HepG2 (cell line): ENCODE results near the gene NFASC.

Source experiments
- EP300 ChIP-seq, 3 experiments: sonication (generic) in 1 of 3; formaldehyde crosslinking in 1 of 3; IDR thresholded peaks; 2 replicates each; pipeline versions ENCODE4 v1.5.1 to v1.6.1; 2011 to 2020; ENCODE audit warnings: low read depth in 2 of 3, low read length in 2 of 3, borderline replicate concordance in 1 of 3, improper control_type of control experiment in 1 of 3, mild to moderate bottlenecking in 1 of 3, missing genetic modification reagents in 1 of 3, moderate library complexity in 1 of 3
- HNRNPL ChIP-seq: fragments of 200-400 bp; formaldehyde crosslinking; IDR thresholded peaks from 2 replicates; pipeline ENCODE4 v1.6.1; 2017; ENCODE audit warnings: mild to moderate bottlenecking, low read depth, low read length
- IKZF4 ChIP-seq: sonication (generic); formaldehyde crosslinking; IDR thresholded peaks from 2 replicates; pipeline ENCODE4 v1.5.1; 2020; ENCODE audit warnings: borderline replicate concordance, mild to moderate bottlenecking, low read depth, missing genetic modification reagents; ENCODE audit errors: not compliant biosample characterization
- MLLT10 ChIP-seq: sonication (generic); formaldehyde crosslinking; IDR thresholded peaks from 2 replicates; pipeline ENCODE4 v1.4.0; 2020; ENCODE audit warnings: missing genetic modification reagents
- SMC3 ChIP-seq: IDR thresholded peaks from 2 replicates; pipeline ENCODE4 v1.6.1; 2011; ENCODE audit warnings: low read length, improper control_type of control experiment
- SP4 ChIP-seq: sonication (generic); formaldehyde crosslinking; IDR thresholded peaks from 2 replicates; pipeline ENCODE4 v1.8.1; 2023; ENCODE audit warnings: mild to moderate bottlenecking, missing genetic modification reagents
- ZFP1 ChIP-seq: IDR thresholded peaks from 2 replicates; pipeline ENCODE4 v1.6.1; 2016
- TF ChIP-seq, protein P1 (sequence below): sonication (generic); formaldehyde crosslinking; IDR thresholded peaks from 2 replicates; pipeline ENCODE4 v1.4.0; 2020; ENCODE audit warnings: missing genetic modification reagents
- TF ChIP-seq, protein P2 (sequence below): sonication (generic); formaldehyde crosslinking; IDR thresholded peaks from 2 replicates; pipeline ENCODE4 v1.5.0; 2020; ENCODE audit warnings: mild to moderate bottlenecking, missing genetic modification reagents, moderate library complexity
- TF ChIP-seq, protein P3 (sequence below): sonication (generic); formaldehyde crosslinking; IDR thresholded peaks from one replicate; pipeline ENCODE4 v1.5.1; 2020; ENCODE audit warnings: mild to moderate bottlenecking, missing genetic modification reagents; ENCODE audit errors: not compliant biosample characterization

DNA sequence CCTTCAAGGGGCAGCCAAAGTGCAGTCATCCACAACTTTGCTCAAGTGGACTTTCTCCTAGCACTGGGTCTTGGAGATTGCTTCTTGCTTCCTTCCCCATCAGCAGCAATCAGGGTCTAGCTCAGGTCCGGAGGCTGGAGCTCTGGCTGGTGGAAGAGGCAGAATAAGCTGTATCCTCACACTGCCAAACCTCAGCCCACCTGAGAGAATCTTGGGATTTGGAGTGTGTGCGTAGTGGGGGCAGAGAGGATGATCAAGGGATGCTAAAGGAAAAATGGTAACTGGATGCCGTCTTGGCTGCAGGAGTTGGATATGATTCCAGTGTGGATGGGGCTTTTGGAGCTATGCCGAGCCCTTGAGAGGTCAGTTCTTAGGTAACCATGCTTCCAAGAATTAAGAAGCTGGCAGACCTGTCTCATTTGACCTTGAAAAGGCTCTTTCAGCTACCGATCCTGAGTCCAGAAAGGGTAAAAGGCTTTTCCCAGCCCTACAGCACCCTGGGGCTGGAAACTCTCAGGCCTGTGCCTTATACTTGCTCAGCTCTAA, 4.5 kb upstream of the NFASC start:
- TF ChIP-seq, protein P1, sequence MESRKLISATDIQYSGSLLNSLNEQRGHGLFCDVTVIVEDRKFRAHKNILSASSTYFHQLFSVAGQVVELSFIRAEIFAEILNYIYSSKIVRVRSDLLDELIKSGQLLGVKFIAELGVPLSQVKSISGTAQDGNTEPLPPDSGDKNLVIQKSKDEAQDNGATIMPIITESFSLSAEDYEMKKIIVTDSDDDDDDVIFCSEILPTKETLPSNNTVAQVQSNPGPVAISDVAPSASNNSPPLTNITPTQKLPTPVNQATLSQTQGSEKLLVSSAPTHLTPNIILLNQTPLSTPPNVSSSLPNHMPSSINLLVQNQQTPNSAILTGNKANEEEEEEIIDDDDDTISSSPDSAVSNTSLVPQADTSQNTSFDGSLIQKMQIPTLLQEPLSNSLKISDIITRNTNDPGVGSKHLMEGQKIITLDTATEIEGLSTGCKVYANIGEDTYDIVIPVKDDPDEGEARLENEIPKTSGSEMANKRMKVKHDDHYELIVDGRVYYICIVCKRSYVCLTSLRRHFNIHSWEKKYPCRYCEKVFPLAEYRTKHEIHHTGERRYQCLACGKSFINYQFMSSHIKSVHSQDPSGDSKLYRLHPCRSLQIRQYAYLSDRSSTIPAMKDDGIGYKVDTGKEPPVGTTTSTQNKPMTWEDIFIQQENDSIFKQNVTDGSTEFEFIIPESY: no peak
- no peak for TF ChIP-seq SP4
- no peak for TF ChIP-seq MLLT10 (CRISPR knock-in tag)
- no peak for TF ChIP-seq HNRNPL
- TF ChIP-seq EP300 (IDR thresholded peaks at IDR 0.05; ENCODE audit: low read depth in 2 of 2, low read length in 2 of 2): no peak
- no peak for TF ChIP-seq EP300 (CRISPR knock-in tag; IDR thresholded peaks at IDR 0.05; ENCODE audit: borderline replicate concordance)
- no peak for TF ChIP-seq SMC3
- no peak for TF ChIP-seq IKZF4 (CRISPR knock-in tag)
- no peak for TF ChIP-seq ZFP1 (CRISPR knock-in tag)
- TF ChIP-seq, protein P2, sequence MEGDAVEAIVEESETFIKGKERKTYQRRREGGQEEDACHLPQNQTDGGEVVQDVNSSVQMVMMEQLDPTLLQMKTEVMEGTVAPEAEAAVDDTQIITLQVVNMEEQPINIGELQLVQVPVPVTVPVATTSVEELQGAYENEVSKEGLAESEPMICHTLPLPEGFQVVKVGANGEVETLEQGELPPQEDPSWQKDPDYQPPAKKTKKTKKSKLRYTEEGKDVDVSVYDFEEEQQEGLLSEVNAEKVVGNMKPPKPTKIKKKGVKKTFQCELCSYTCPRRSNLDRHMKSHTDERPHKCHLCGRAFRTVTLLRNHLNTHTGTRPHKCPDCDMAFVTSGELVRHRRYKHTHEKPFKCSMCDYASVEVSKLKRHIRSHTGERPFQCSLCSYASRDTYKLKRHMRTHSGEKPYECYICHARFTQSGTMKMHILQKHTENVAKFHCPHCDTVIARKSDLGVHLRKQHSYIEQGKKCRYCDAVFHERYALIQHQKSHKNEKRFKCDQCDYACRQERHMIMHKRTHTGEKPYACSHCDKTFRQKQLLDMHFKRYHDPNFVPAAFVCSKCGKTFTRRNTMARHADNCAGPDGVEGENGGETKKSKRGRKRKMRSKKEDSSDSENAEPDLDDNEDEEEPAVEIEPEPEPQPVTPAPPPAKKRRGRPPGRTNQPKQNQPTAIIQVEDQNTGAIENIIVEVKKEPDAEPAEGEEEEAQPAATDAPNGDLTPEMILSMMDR (CRISPR knock-in tag): no peak
- TF ChIP-seq, protein P3, sequence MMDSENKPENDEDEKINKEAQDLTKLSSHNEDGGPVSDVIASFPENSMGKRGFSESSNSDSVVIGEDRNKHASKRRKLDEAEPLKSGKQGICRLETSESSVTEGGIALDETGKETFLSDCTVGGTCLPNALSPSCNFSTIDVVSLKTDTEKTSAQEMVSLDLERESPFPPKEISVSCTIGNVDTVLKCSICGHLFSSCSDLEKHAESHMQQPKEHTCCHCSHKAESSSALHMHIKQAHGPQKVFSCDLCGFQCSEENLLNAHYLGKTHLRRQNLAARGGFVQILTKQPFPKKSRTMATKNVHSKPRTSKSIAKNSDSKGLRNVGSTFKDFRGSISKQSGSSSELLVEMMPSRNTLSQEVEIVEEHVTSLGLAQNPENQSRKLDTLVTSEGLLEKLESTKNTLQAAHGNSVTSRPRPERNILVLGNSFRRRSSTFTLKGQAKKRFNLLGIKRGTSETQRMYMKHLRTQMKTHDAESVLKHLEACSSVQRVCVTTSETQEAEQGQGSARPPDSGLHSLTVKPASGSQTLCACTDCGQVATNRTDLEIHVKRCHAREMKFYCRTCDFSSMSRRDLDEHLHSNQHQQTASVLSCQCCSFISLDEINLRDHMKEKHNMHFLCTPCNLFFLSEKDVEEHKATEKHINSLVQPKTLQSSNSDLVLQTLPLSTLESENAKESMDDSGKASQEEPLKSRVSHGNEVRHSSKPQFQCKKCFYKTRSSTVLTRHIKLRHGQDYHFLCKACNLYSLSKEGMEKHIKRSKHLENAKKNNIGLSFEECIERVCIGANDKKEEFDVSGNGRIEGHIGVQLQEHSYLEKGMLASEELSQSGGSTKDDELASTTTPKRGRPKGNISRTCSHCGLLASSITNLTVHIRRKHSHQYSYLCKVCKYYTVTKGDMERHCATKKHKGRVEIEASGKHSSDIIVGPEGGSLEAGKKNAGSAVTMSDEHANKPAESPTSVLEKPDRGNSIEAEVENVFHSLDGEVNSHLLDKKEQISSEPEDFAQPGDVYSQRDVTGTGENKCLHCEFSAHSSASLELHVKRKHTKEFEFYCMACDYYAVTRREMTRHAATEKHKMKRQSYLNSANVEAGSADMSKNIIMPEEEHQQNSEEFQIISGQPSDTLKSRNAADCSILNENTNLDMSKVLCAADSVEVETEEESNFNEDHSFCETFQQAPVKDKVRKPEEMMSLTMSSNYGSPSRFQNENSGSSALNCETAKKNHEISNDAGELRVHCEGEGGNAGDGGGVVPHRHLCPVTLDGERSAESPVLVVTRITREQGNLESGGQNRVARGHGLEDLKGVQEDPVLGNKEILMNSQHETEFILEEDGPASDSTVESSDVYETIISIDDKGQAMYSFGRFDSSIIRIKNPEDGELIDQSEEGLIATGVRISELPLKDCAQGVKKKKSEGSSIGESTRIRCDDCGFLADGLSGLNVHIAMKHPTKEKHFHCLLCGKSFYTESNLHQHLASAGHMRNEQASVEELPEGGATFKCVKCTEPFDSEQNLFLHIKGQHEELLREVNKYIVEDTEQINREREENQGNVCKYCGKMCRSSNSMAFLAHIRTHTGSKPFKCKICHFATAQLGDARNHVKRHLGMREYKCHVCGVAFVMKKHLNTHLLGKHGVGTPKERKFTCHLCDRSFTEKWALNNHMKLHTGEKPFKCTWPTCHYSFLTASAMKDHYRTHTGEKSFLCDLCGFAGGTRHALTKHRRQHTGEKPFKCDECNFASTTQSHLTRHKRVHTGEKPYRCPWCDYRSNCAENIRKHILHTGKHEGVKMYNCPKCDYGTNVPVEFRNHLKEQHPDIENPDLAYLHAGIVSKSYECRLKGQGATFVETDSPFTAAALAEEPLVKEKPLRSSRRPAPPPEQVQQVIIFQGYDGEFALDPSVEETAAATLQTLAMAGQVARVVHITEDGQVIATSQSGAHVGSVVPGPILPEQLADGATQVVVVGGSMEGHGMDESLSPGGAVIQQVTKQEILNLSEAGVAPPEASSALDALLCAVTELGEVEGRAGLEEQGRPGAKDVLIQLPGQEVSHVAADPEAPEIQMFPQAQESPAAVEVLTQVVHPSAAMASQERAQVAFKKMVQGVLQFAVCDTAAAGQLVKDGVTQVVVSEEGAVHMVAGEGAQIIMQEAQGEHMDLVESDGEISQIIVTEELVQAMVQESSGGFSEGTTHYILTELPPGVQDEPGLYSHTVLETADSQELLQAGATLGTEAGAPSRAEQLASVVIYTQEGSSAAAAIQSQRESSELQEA (CRISPR knock-in tag): no peak
